ENCODE data around the gene AKTIP. TPM values are rescaled to one million over a fixed set of nuclear protein-coding genes. Genes with fewer than 3 reads are reported as not detected.

Gene AKTIP
- 10 to 100 TPM; 15.2 to 34.9 (median 22.7) TPM for total RNA-seq
- 10 to 100 TPM; 12.5 to 16.3 (median 13.8) TPM for polyA plus RNA-seq
- long read RNA-seq, donor 1, partial matches to known transcripts, result 0 of 4 reads
- long read RNA-seq, donor 1, other reads (novel, unspliced or antisense), result 0 of 4 reads
- long read RNA-seq, donor 2, partial matches to known transcripts, result 0 of 5 reads
- long read RNA-seq, donor 2, other reads (novel, unspliced or antisense), result 0 of 5 reads
- long read RNA-seq, donor 3, transcript AKTIP-214 (1 exons, 2,321 nt), result major isoform, 5 of 8 reads
- long read RNA-seq, donor 3, partial matches to known transcripts, result 0 of 8 reads
- long read RNA-seq, donor 3, other reads (novel, unspliced or antisense), result 0 of 8 reads
- long read RNA-seq, donor 4, result 0 reads
- long read RNA-seq, donor 5, partial matches to known transcripts, result 0 of 5 reads
- long read RNA-seq, donor 5, other reads (novel, unspliced or antisense), result 0 of 5 reads
- long read RNA-seq, donor 6, partial matches to known transcripts, result 0 of 8 reads
- long read RNA-seq, donor 6, other reads (novel, unspliced or antisense), result 0 of 8 reads
- long read RNA-seq, donor 7, transcript AKTIP-214 (1 exons, 2,321 nt), result major isoform, 5 of 6 reads
- long read RNA-seq, donor 7, partial matches to known transcripts, result 0 of 6 reads
- long read RNA-seq, donor 7, other reads (novel, unspliced or antisense), result 0 of 6 reads
- long read RNA-seq, donor 8, partial matches to known transcripts, result 0 of 3 reads
- long read RNA-seq, donor 8, other reads (novel, unspliced or antisense), result 0 of 3 reads
- long read RNA-seq, donor 9, partial matches to known transcripts, result 0 of 4 reads
- long read RNA-seq, donor 9, other reads (novel, unspliced or antisense), result 0 of 4 reads
- long read RNA-seq, donor 10, transcript AKTIP-214 (1 exons, 2,321 nt), result major isoform, 6 of 7 reads
- long read RNA-seq, donor 10, partial matches to known transcripts, result 0 of 7 reads
- long read RNA-seq, donor 10, other reads (novel, unspliced or antisense), result 0 of 7 reads

DNA sequence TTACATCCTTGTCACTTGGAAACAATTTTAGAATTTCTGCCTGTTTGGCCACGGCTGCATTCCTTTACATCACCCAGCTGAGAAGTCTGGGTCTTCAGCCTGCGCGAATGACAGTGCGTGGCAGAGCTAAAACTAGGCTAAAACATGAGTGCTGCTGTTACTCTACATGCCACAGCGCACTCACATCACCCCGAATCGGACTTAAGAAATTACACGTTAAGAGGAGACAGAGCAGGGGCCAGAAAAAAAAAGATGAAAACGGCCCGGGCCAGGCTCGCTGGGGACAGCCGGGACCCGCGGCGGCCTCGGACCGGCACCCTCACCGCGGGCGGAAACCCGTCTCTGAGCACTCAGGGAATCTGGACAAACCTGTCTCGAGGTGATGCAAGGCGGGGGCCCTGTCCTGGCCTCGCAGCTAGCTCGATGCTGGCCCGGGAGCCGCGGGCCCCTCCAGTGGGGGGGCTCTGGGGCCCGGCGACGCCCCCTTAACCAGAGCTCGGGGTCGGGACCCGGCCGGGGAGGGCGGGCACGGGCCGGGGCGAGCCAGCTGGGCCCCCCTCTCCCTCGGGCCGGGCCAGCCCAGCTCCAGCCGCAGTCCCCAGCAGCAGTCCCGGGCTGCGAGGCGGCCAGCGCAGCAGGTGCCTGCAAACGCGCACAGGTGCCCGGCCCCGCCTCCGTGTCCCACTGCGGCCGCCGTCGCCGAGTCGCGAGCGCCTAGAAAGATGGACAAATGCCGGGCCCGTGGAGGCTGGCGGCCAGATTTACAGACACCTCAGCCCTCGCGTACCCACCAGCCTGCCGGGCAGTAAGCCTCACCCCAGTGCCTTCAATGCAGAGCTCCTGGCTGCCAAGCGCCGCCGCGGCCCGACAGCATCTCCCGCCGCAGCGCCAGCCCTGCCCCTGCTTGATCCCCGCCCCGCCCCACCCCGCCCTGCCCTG is at the start of gene AKTIP:
AKTIP (minus strand) TSS at position 879 of the 939 bp plus-strand sequence. CDS start 2,950 bp downstream, outside the sequence.
- Histone ChIP-seq H3K36me3 (peaks cover 13 to 20% (median 19%) of the 10 kb centered on the region in 4 donors), H3K27me3 (no peaks in the 10 kb centered on the region), H3K4me1 (peaks cover 28 to 36% (median 32%) of the 10 kb centered on the region in 4 donors), H3K9me3 (no peaks in the 10 kb centered on the region), H3K4me3 (peak within 1 kb of the TSS; percentile 88 to 98 (median 90)), H3K27ac (peak within 1 kb of the TSS; percentile 95 to 98 (median 96))
- WGBS, 5 donors, result 0 to 2% (median 1%) methylated on average over 34 to 76 of the region's 76 CpGs
- DNase-seq, result peak; percentile 79 to 87
- TF ChIP-seq POLR2A (IDR thresholded peaks at IDR 0.05), result no peak
- peak in 1 of 3 donors; percentile 45 for TF ChIP-seq POLR2AphosphoS5 (IDR thresholded peaks at IDR 0.05)
- TF ChIP-seq, protein P1, sequence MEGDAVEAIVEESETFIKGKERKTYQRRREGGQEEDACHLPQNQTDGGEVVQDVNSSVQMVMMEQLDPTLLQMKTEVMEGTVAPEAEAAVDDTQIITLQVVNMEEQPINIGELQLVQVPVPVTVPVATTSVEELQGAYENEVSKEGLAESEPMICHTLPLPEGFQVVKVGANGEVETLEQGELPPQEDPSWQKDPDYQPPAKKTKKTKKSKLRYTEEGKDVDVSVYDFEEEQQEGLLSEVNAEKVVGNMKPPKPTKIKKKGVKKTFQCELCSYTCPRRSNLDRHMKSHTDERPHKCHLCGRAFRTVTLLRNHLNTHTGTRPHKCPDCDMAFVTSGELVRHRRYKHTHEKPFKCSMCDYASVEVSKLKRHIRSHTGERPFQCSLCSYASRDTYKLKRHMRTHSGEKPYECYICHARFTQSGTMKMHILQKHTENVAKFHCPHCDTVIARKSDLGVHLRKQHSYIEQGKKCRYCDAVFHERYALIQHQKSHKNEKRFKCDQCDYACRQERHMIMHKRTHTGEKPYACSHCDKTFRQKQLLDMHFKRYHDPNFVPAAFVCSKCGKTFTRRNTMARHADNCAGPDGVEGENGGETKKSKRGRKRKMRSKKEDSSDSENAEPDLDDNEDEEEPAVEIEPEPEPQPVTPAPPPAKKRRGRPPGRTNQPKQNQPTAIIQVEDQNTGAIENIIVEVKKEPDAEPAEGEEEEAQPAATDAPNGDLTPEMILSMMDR (IDR thresholded peaks at IDR 0.05), result no peak
- TF ChIP-seq EP300 (IDR thresholded peaks at IDR 0.05), result no peak
- intact Hi-C loops (cut with DNase I; ENCODE audit: low total_unique reads), result loop anchor here (5.0 kb wide), 1 partner anchor 70 kb away; the partner anchor contains the start of gene RBL2

DNA sequence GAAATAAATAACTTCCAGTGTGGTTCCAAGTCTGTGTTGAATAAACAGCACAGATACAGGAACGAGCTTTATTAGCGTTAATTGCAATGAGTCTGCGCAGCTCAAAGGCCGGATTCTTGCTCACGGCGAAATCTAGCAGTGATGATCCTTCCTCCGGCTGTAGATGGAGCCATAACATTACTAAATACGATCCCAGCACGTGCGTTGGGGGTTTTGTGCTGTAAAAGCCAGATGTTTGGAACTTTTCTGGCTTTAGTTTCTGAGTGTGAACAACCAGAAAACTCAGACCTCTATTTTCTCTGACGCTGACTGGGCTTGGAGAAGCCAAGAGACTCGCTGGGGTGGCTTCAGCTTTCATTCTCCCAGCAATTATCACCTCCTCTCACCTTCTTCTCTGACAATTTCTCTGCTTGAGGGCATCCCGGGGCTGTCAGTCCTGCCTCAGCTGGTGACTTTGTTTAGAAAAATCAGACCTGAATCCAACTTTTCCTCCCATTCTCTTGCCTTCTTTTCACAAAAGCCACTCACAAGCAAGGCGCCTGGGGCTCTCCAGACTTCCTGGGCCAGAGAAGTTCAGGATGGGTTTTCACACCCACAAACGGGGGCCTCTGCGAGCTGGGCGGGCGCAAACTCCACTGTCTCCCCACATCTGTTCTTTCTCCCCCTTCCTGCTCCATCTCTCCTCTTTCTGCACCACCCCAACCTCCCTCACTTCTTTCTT is 47.1 kb upstream of the AKTIP start:
- peak; percentile 57 to 93 for DNase-seq
- TF ChIP-seq EP300 (IDR thresholded peaks at IDR 0.05) (no peak), POLR2A (IDR thresholded peaks at IDR 0.05) (no peak), POLR2AphosphoS5 (IDR thresholded peaks at IDR 0.05) (peak in 1 of 3 donors; percentile 63)
- TF ChIP-seq, protein P1 (IDR thresholded peaks at IDR 0.05), result peak in 5 of 7 experiments; percentile 44 to 72 (median 47)
- no peak overlapping the region for H3K4me3 ChIP-seq
- intact Hi-C loops (cut with DNase I; ENCODE audit: low total_unique reads), result no loop called here
- 17 to 22% (median 21%) methylated on average over 18 of the region's 18 CpGs for WGBS, 5 donors
- H3K27me3 ChIP-seq, result peaks cover 0 to 35% (median 4%) of the 10 kb centered on the region in 3 donors
- no peak overlapping the region for H3K27ac ChIP-seq
- H3K4me1 ChIP-seq, result peaks cover 0 to 11% (median 5%) of the 10 kb centered on the region in 4 donors
- H3K36me3 ChIP-seq, result no peaks in the 10 kb centered on the region
- no peaks in the 10 kb centered on the region for H3K9me3 ChIP-seq

DNA sequence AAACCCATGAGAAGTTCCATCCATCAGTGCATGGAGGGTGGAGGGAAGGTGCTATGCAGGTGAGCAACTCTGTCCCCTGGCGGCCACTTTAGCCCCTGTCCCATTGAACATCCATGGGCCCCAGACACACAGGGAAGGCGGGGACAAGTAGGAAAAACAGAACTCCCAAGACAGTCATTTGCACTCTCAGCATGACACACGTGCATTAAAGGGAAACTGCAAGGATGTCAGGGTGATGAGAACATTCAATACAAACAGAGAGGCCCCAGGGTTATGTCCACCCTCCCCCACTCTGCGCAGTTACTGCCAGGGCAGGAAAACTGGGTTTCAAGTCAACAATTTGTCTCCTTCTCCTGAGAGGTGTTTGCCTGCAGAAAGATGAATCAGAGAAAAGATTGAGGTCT is 44.0 kb upstream of the AKTIP start:
- WGBS, 5 donors, result 47 to 49% (median 48%) methylated on average over 4 of the region's 4 CpGs
- TF ChIP-seq POLR2A (IDR thresholded peaks at IDR 0.05), result no peak
- TF ChIP-seq POLR2AphosphoS5 (IDR thresholded peaks at IDR 0.05), result no peak
- TF ChIP-seq, protein P1 (IDR thresholded peaks at IDR 0.05), result peak in 1 of 7 experiments; percentile 12

More for the DNA sequence above, 44.0 kb upstream of the AKTIP start:
- Histone ChIP-seq H3K36me3 (no peaks in the 10 kb centered on the region), H3K4me1 (peaks cover 0 to 11% (median 5%) of the 10 kb centered on the region in 4 donors), H3K27me3 (peaks cover 0 to 50% (median 0%) of the 10 kb centered on the region in 3 donors), H3K4me3 (no peak overlapping the region), H3K27ac (no peak overlapping the region), H3K9me3 (no peaks in the 10 kb centered on the region)
- intact Hi-C loops (cut with DNase I; ENCODE audit: low total_unique reads), result no loop called here
- peak in 1 of 2 donors; percentile 17 for DNase-seq

All from stomach (tissue), 19 donors.